Measurements from ENCODE around the gene GRB2.

Gene GRB2

GRCh38 chr17:75433218-75433783, 27.8 kb upstream of the GRB2 start:
- ChIA-PET POLR2A (interaction anchor here (1.8 to 4.5 kb wide), 2 partner anchors 23 to 83 kb away, joined by 5 to 24 read pairs; partner anchors contain the start of genes TMEM94 and TSEN54), CTCF (no interaction called here)
- TF ChIP-seq L3MBTL2 (conservative IDR thresholded peaks at IDR 0.05) (no peak), HDGF (IDR thresholded peaks at IDR 0.05; ENCODE audit: borderline replicate concordance) (no peak), PKNOX1 (IDR thresholded peaks at IDR 0.05) (no peak), SUZ12 (IDR thresholded peaks at IDR 0.05) (no peak), FOXM1 (IDR thresholded peaks at IDR 0.05; ENCODE audit: borderline replicate concordance) (no peak), CTBP1 (IDR thresholded peaks at IDR 0.05; ENCODE audit: borderline replicate concordance) (no peak), FOXK2 (IDR thresholded peaks at IDR 0.05) (no peak), ZNF384 (IDR thresholded peaks at IDR 0.05) (no peak), NFRKB (IDR thresholded peaks at IDR 0.05) (no peak), FOXA1 (IDR thresholded peaks at IDR 0.05) (no peak), ELF4 (IDR thresholded peaks at IDR 0.05) (no peak), BHLHE40 (IDR thresholded peaks at IDR 0.05; ENCODE audit: borderline replicate concordance) (no peak)
- DNase-seq (ENCODE audit: extremely low spot score): no peak

DNA sequence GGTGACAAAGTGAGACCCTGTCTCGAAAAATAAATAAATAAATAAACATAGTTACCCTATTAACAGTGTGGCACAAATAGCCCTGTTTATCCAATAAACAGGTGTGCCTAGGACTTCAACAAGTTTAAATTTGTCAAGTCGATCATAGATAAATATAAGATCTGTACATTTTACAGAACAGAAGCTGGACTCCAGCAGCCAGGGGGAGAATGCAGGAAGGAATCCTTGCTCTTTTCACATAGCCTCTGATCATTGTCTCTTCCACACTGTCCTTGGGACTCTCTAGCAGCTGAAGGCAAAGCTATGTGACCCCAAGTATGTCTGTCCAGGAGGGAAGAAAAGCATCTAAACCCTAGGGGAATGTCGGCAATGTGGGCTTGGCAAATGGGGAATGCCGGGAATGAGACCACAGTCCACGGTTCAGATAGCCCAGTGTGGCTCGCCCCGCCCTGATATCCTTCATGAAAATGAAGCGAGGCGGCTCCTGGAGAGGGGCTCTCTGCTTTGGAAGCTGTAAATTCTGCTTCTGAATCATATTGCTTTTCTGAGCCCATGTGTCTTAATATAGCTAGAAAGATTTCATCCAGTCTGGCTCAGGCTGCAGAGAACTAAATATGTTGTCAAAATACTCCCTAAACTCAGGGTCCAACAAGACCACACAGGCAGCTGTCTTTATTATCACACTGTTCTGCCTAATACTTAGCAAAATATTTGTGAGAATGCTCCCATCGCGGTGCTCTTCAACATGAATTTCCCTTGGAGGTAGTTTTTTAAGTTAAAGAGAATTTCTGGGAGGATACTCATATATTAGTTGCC, 24.9 kb upstream of the GRB2 start:
- POLR2A ChIA-PET: interaction anchor here (1.3 to 4.5 kb wide), 3 partner anchors 25 to 141 kb away, joined by 5 to 24 read pairs (median 6); partner anchors contain the start of genes GRB2, SLC25A19 and TMEM94
- DNase-seq (ENCODE audit: extremely low spot score): no peak
- CTCF ChIA-PET: interaction anchor here (0.6 to 1.0 kb wide), 3 partner anchors 14 to 203 kb away, joined by 3 read pairs; partner anchors contain the start of gene SMIM5
- TF ChIP-seq HDGF (IDR thresholded peaks at IDR 0.05; ENCODE audit: borderline replicate concordance) (no peak), FOXA1 (IDR thresholded peaks at IDR 0.05) (no peak), SUZ12 (IDR thresholded peaks at IDR 0.05) (no peak), ELF4 (IDR thresholded peaks at IDR 0.05) (no peak), PKNOX1 (IDR thresholded peaks at IDR 0.05) (no peak), ARNT (IDR thresholded peaks at IDR 0.05) (no peak)

DNA sequence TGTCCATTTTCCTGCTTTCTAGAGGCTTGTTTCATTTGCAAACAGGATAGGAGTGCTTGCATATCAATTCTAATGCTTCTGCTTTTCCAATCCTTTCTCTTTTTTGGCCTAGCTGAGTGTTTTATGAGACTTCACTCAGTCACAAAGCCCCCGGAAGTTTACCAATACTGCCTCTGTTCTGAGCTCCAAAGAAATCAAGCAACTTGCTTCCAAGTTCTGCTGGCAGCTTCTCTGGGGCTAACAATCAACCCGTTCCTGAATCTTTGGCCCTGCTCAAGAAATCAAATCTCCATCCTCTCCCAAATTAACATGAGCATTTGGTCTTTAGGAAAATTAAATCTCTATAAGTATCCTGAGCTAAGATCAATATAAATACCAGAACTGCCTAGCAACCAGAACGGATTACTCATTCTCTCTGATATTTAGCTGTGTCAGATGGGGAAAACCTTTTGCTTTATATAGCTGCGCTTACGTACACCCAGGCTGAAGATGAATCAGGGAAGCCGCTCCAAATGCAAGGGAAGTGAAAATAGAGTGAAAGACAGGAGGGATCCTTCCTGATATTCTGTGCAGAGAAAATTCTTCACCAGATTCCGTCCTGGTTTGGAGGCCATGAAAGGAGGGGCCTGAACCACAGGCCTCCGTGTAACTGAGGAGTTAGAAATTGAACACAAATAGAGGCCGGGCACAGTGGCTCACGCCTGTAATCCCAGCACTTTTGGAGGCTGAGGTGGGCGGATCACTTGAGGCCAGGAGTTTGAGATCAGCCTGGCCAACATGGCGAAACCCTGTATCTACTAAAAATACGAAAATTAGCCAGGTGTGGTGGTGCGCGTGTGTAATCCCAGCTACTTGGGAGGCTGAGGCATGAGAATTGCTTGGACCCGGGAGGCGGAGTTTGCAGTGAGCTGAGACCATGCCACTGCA, 23.3 kb upstream of the GRB2 start:
- POLR2A ChIA-PET: interaction anchor here (1.8 to 4.5 kb wide), 3 partner anchors 23 to 28 kb away, joined by 6 to 24 read pairs (median 13); partner anchors contain the start of genes GRB2 and TMEM94
- DNase-seq (ENCODE audit: extremely low spot score): no peak
- TF ChIP-seq BHLHE40 (IDR thresholded peaks at IDR 0.05; ENCODE audit: borderline replicate concordance) (no peak), ZNF384 (IDR thresholded peaks at IDR 0.05) (no peak), SUZ12 (IDR thresholded peaks at IDR 0.05) (no peak), CTBP1 (IDR thresholded peaks at IDR 0.05; ENCODE audit: borderline replicate concordance) (no peak), L3MBTL2 (conservative IDR thresholded peaks at IDR 0.05) (no peak), TARDBP (IDR thresholded peaks at IDR 0.05) (no peak), PKNOX1 (IDR thresholded peaks at IDR 0.05) (no peak), SP1 (IDR thresholded peaks at IDR 0.05) (no peak), ELF4 (IDR thresholded peaks at IDR 0.05) (no peak), NFRKB (IDR thresholded peaks at IDR 0.05) (no peak)
- CTCF ChIA-PET: interaction anchor here (1.0 kb wide), 1 partner anchor 25 kb away, joined by 4 read pairs; no protein-coding TSS in a partner anchor

- DNase-seq (ENCODE audit: extremely low spot score): no peak
- ChIA-PET POLR2A (no interaction called here), CTCF (interaction anchor here (0.6 to 0.7 kb wide), 4 partner anchors 119 to 197 kb away, joined by 5 to 6 read pairs (median 6); partner anchors contain the start of gene MIF4GD)
- TF ChIP-seq FOXM1 (IDR thresholded peaks at IDR 0.05; ENCODE audit: borderline replicate concordance) (no peak), L3MBTL2 (conservative IDR thresholded peaks at IDR 0.05) (no peak), PKNOX1 (IDR thresholded peaks at IDR 0.05) (no peak), ZNF384 (IDR thresholded peaks at IDR 0.05) (no peak)
Observed at GRCh38 chr17:75418531-75418930, 13.1 kb upstream of the GRB2 start.

DNA sequence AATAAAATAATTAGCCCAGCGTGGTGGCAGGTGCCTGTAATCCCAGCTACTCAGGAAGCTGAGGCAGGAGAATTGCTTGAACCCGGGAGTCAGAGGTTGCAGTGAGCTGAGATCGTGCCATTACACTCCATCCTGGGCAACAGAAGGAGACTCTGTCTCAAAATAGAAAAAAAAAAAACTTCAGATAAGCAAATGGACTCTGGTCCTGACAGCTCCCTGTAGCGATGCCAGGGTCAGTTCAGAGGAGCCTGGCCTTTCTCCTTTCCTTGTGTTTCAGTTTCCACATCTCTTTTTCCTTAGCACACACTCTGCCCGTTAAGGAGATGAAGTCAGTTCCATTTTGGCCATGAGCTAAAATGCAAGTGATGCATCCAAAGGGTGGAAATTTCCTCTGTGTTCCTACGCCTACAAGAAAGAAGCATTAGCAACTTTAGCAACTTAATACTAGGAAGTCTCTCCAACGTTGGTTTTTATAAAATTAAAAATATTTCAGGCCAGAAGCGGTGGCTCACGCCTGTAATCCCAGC, 11.6 kb upstream of the GRB2 start:
- no peak for TF ChIP-seq FOXK2 (IDR thresholded peaks at IDR 0.05)
- TF ChIP-seq SP1 (IDR thresholded peaks at IDR 0.05): no peak
- TF ChIP-seq PKNOX1 (IDR thresholded peaks at IDR 0.05): no peak
- no peak for TF ChIP-seq L3MBTL2 (conservative IDR thresholded peaks at IDR 0.05)
- TF ChIP-seq TARDBP (IDR thresholded peaks at IDR 0.05): no peak
- TF ChIP-seq FOXM1 (IDR thresholded peaks at IDR 0.05; ENCODE audit: borderline replicate concordance): no peak
- TF ChIP-seq LEF1 (IDR thresholded peaks at IDR 0.05; ENCODE audit: borderline replicate concordance): no peak
- TF ChIP-seq HDGF (IDR thresholded peaks at IDR 0.05; ENCODE audit: borderline replicate concordance): no peak
- no peak for TF ChIP-seq ELF4 (IDR thresholded peaks at IDR 0.05)
- no peak for TF ChIP-seq CTBP1 (IDR thresholded peaks at IDR 0.05; ENCODE audit: borderline replicate concordance)
- no peak for TF ChIP-seq ZNF384 (IDR thresholded peaks at IDR 0.05)
- TF ChIP-seq SUZ12 (IDR thresholded peaks at IDR 0.05): no peak
- no peak for TF ChIP-seq NFRKB (IDR thresholded peaks at IDR 0.05)
- TF ChIP-seq BHLHE40 (IDR thresholded peaks at IDR 0.05; ENCODE audit: borderline replicate concordance): no peak
- no peak for TF ChIP-seq ARNT (IDR thresholded peaks at IDR 0.05)
- no peak for TF ChIP-seq FOXA1 (IDR thresholded peaks at IDR 0.05)
- no peak for DNase-seq (ENCODE audit: extremely low spot score)
- ChIA-PET CTCF (no interaction called here), POLR2A (interaction anchor here (0.6 kb wide), 1 partner anchor 167 kb away, joined by 3 read pairs; no protein-coding TSS in a partner anchor)
